ENCODE measurements around the gene HDAC4.

HDAC4 gene

DNA sequence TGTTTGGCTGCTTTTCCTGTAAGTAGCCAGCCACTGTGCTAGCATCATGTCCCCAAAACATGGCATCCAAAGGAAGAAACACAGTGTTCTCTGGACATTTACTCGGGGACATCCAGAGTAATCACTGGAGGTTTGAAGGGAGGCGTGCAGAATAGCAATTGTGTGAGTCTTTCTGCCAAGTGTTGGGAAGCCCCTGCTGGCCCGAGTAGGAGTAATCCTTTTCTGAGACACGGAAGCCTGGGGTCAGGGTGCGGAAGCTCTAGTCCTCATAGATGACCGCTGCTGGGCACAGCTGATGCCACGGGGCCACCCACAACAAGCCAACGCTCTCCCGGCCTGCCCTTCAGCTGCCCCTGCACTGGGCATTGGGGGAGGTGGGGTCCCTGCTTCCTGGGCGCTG, 24.8 kb upstream of the HDAC4 start:
- no peak for DNase-seq

GRCh38 chr2:239424337-239425045, 23.7 kb upstream of the HDAC4 start:
- DNase-seq = no peak

GRCh38 chr2:239423551-239423950, 22.7 kb upstream of the HDAC4 start:
- DNase-seq = no peak

- no peak for DNase-seq
Observed at GRCh38 chr2:239421851-239422250, 21.0 kb upstream of the HDAC4 start.

DNA sequence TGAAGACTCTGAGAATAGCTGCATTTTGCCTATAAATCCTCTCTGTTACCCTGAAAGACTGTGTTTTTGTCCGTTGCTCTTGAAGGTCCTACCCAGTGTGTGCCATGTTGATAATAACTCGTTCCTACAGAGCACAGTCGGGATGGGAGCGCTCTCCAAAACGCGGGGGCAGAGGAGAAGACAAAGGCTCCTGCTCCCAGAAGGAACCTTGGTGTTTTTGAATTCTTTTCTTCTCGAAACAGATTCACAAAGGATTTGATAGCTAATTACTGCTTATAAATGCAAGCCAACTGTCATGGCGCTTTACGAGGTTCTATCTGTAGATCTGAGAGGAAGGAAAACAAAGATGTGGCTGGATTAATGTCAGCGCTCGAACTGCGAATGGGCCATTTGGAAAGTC, 19.3 kb upstream of the HDAC4 start:
- DNase-seq = no peak

DNA sequence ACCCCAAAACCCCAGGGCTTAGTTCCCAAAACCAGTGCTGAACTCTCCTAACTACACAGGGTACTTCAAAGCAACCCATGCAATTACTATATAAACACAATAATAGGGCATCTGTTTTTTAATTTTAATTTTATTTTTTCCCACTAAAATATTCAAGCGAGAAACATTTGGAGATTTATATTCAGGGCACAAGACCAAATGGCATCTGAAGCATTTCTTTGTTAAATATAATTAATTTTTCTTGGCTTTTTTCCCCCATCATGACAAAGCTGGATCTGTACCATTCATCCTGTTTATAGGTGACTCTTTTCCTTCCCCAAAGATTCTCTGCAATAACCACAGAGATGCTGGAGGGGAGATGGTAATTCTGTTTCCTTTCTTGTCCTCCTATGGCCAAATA, 18.1 kb upstream of the HDAC4 start:
- DNase-seq = no peak

- no peak for DNase-seq
Observed at GRCh38 chr2:239412905-239413603, 12.2 kb upstream of the HDAC4 start.

DNA sequence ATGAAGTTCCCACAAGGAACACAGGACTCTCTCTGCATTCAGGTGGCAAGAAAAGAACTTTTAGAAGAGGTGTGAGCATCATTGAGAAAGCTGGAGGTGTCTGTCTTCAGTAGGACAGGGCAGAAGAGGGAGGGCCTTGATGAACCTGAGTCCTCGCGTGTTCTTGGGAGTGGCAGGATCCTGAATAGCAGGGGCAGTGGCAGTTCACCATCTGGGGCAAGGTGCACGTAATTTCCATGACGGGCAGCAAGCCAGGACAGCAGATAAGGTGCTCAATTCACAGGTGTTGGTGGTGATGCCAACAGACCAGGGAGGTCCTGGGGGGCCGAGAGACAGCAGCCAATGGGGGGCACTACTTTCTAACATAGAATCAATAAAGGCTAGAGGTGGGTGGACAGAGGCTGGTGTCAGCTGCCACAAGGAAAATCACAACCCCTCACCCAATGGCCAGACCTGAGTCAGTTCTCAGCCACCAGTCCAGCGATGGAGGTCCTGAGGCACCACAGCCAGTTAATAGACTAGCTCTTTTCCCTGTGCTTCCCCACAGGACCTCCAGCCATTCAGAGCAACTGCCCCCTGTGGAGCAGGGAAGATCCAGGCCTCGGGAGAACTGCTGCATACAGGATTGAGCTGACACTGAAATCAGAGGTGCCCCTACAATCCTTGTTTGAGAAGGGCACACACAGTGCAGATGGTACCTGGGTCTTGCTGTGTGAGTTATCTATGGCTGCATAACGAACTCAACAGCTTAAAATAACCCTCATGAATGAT, 10.9 kb upstream of the HDAC4 start:
- no peak for DNase-seq

- no peak for DNase-seq
Observed at GRCh38 chr2:239411117-239411516, 10.3 kb upstream of the HDAC4 start.

DNA sequence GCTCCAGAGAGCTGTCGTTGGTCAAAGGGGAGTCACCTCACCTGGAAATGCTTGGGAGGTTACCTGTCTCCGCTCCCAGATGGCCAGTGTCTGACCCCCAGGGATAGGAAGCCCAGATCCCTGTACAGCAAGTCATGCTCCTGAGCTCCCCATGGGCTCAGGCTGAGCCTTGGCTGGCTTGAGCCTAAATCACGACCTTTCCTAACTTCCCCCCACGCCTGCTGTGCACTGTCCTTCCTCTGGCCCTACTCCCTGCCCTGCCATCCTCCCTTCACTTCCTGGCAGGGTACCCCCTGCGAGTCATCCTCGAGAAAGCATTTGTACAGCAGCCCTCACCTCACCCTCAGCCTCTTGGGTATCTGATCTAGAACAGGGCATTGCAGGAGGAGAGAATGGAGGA, 9.2 kb upstream of the HDAC4 start:
- no peak for DNase-seq

DNA sequence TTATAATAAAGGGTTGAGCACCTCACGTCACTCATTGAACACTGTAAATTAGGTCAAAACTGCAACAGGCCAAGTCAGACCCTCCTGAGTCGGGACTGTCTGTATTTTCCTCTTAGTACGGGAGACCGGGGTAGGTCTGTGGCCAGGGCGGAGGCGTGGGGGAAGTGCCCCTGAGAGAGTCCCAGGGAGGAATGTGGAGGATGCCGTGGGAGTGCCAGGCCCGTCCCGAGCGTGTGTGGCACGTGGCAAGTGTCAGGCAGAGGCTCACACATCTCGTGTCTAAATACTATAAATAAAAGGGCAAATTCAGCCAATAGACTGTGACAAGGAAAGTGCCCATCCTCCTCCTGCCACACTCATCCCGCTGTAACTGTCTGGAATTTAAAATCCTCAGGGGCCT, 6.3 kb upstream of the HDAC4 start:
- DNase-seq = no peak

DNA sequence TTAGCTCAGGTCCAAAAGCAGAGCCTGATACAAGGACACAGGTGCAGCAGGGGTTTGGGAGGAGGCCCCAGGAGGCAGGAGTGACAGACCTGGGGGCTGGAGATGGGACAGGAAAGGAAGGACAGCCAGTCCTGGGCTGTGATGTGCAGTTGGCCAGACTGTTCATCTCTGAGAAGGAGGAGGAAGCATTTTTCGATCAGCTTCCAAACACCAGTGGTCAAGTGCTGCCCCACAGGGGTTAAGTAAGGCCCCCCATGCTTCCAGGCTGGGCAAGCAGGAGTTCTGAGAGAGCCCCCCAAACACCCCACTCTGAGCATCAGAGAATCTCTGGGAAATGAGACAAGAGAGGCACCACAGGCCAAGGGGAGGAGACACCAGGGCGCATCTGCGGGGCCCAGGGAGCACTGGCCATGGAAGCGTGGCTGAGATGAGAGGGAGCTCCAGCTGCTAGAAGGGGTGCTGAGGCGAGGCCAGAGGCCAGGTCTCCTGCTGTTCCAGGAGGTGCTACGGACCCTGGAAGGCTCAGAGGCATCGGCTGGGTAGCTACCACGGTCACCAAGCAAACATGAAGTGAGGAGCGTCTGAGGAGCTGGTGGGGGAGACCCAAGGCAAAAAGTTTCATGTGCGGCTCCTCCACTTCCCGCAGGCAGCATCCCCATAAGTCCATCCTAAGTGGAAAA, 5.6 kb upstream of the HDAC4 start:
- DNase-seq = no peak

- DNase-seq = no peak
Observed at GRCh38 chr2:239405071-239405470, 4.3 kb upstream of the HDAC4 start.

DNA sequence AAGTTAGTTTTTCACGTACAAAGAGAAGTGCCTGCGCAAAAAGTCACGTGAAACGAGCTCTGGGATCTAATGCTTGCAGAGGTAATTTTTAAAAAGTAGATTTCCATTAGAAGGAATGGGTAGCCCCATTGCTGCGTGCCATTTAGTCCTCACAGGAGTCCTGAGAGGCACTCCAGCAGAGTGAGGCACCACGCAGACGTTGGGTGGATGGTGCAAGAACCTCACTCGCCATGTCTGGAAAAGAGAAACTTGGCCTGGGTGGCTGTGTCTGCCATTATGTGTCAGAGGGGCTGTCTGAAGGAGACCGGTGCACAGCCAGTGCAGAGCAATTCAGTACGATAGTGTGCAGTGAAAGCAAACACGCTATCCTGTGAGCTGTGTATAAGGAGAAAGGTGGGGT, 1.8 kb upstream of the HDAC4 start:
- DNase-seq = no peak

GRCh38 chr2:239401881-239402233, 1.0 kb upstream of the HDAC4 start:
- DNase-seq = peak; percentile 83

- DNase-seq = peak; percentile 98
Observed at GRCh38 chr2:239401067-239401880, 454 bp upstream of the HDAC4 start.

DNA sequence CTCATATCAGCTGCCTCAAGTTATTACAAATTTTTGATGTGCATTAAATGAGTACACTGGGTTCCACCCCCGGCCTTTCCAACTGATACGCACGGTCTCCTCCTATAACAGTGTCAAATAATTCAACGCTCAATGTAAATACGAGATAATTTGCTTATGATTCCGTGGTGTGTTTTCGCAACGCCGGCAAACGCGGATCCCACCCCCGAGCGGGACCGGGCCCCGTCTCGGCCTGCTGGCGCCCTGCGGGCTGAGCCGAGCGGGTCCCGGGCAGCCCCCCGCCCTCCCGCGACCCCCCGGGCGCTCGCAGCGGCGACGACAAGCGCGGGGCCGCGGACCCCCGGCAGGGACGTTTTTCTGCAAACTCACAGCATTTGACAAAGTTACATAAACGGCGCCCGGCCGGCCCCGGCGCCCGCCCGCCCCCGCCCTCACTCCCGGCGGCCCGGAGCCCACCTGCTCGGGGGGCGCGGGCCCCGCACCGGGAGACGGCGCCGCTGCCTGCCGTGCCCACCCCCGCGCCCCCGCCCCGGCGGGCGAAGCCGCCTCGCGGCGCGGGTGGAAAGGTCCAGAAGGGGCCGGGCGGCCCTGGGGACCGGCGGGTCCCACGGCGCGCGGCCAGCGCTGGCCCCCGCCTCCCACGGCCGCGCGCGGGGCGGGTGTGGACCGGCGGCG, 762 bp downstream of the HDAC4 start:
- DNase-seq = no peak

DNA sequence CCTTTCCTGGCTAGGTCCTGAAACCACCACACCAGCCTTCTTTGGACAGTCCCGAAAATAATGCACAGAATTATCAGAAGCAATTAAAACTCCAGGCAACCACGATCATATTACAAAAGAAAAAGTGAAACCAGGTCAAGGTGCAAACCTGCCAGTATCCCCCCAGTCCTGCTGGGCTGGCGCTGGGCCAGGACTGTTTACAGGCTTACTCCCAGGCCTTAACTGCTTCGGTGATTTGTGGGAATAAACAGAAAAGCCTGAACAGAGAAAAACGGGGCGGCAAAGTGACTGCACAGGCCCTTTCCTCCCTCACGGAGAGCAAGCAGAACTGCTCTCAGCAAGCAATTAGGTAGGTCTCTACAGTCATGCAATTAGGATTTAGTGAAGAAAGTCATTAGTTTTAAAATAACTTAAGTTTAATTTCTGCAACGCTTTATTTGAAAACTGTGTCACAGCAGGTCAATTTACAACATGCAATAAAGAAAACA, 1.3 kb downstream of the HDAC4 start:
- DNase-seq = peak; percentile 59

GRCh38 chr2:239398521-239398921, 2.3 kb downstream of the HDAC4 start:
- no peak for DNase-seq

- DNase-seq = no peak
Observed at GRCh38 chr2:239397931-239398471, 2.8 kb downstream of the HDAC4 start.

- no peak for DNase-seq
Observed at GRCh38 chr2:239396881-239397681, 3.7 kb downstream of the HDAC4 start.
